CD4-positive, alpha-beta T cell treated with Interleukin-17A for 4 hours (primary cell): ENCODE results near the gene HNMT.
"Not testable (repeated sequence)": the region's sequence is repeated elsewhere in the genome, so short reads cannot be mapped to it uniquely, and the experiment has no call there.

Experiments
- DNase-seq: peaks from one replicate; pipeline ENCODE4 v3.0.0-alpha.2; 2020; ENCODE audit warnings: mixed read lengths

HNMT gene

GRCh38 chr2:137947032-137947727, 17.1 kb upstream of the HNMT start:
- DNase-seq: no peak

GRCh38 chr2:137947728-137948336, 16.4 kb upstream of the HNMT start:
- DNase-seq: peak; percentile 29

- no peak for DNase-seq
Measured at GRCh38 chr2:137948894-137949293, 15.4 kb upstream of the HNMT start.

- no peak for DNase-seq
Measured at GRCh38 chr2:137950238-137950637, 14.0 kb upstream of the HNMT start.

- DNase-seq: no peak
Measured at GRCh38 chr2:137951586-137951985, 12.7 kb upstream of the HNMT start.

- DNase-seq: no peak
Measured at GRCh38 chr2:137952586-137953129, 11.6 kb upstream of the HNMT start.

GRCh38 chr2:137955536-137955935, 8.7 kb upstream of the HNMT start:
- no peak for DNase-seq

- DNase-seq: no peak
Measured at GRCh38 chr2:137957033-137957432, 7.2 kb upstream of the HNMT start.

- no peak for DNase-seq
Measured at GRCh38 chr2:137959166-137959565, 5.1 kb upstream of the HNMT start.

GRCh38 chr2:137960223-137960622, 4.0 kb upstream of the HNMT start:
- DNase-seq: no peak

GRCh38 chr2:137961602-137962001, 2.7 kb upstream of the HNMT start:
- DNase-seq: no peak

GRCh38 chr2:137963535-137964065, 673 bp upstream of the HNMT start:
- no peak for DNase-seq

- no peak for DNase-seq
Measured at GRCh38 chr2:137964859-137965459, 686 bp downstream of the HNMT start.

GRCh38 chr2:137966043-137966442, 1.8 kb downstream of the HNMT start:
- DNase-seq: no peak

GRCh38 chr2:137967042-137967441, 2.8 kb downstream of the HNMT start:
- no peak for DNase-seq

GRCh38 chr2:137968477-137969417, 4.5 kb downstream of the HNMT start:
- DNase-seq: no peak

- DNase-seq: no peak
Measured at GRCh38 chr2:137969418-137969765, 5.1 kb downstream of the HNMT start.

GRCh38 chr2:137969876-137970275, 5.6 kb downstream of the HNMT start:
- no peak for DNase-seq

GRCh38 chr2:137971259-137971658, 7.0 kb downstream of the HNMT start:
- not testable (repeated sequence) for DNase-seq

GRCh38 chr2:137973280-137973679, 9.0 kb downstream of the HNMT start:
- no peak for DNase-seq

GRCh38 chr2:137975280-137976271, 11.3 kb downstream of the HNMT start:
- no peak for DNase-seq
